ENCODE measurements around the gene DSTN. TPM values are rescaled to one million over a fixed set of nuclear protein-coding genes. Genes with fewer than 3 reads are reported as not detected.

Gene DSTN
- polyA plus RNA-seq, 5 donors: 340 to 394 (median 376) TPM

- DNase-seq: peak in 1 of 2 donors; percentile 59
Observed at GRCh38 chr20:17573463-17573862, 3.6 kb downstream of the DSTN start.

GRCh38 chr20:17576215-17576614, 6.3 kb downstream of the DSTN start:
- no peak for DNase-seq

GRCh38 chr20:17579369-17580039, 9.6 kb downstream of the DSTN start:
- DNase-seq: no peak

- DNase-seq: no peak
Observed at GRCh38 chr20:17580895-17581294, 11.0 kb downstream of the DSTN start.

- DNase-seq: no peak
Observed at GRCh38 chr20:17583126-17583525, 13.3 kb downstream of the DSTN start.

GRCh38 chr20:17584689-17585088, 14.8 kb downstream of the DSTN start:
- no peak for DNase-seq

GRCh38 chr20:17586250-17586649, 16.4 kb downstream of the DSTN start:
- no peak for DNase-seq

- DNase-seq: no peak
Observed at GRCh38 chr20:17587148-17587547, 17.3 kb downstream of the DSTN start.

- no peak for DNase-seq
Observed at GRCh38 chr20:17587824-17588223, 17.9 kb downstream of the DSTN start.

- DNase-seq: no peak
Observed at GRCh38 chr20:17589161-17589834, 19.4 kb downstream of the DSTN start.

- DNase-seq: no peak
Observed at GRCh38 chr20:17590245-17590644, 20.4 kb downstream of the DSTN start.

GRCh38 chr20:17593902-17594301, 24.0 kb downstream of the DSTN start:
- no peak for DNase-seq

GRCh38 chr20:17594443-17594842, 24.6 kb downstream of the DSTN start:
- peak; percentile 75 to 78 for DNase-seq

- no peak for DNase-seq
Observed at GRCh38 chr20:17595856-17596255, 26.0 kb downstream of the DSTN start.

- no peak for DNase-seq
Observed at GRCh38 chr20:17598013-17598550, 28.2 kb downstream of the DSTN start.

GRCh38 chr20:17601957-17602356, 32.1 kb downstream of the DSTN start:
- no peak for DNase-seq

GRCh38 chr20:17602493-17602892, 32.6 kb downstream of the DSTN start:
- no peak for DNase-seq

GRCh38 chr20:17605131-17605660, 35.3 kb downstream of the DSTN start:
- DNase-seq: no peak

GRCh38 chr20:17606001-17606400, 36.1 kb downstream of the DSTN start:
- DNase-seq: no peak

- DNase-seq: no peak
Observed at GRCh38 chr20:17608701-17609497, 39.0 kb downstream of the DSTN start.

- no peak for DNase-seq
Observed at GRCh38 chr20:17609811-17610377, 40.0 kb downstream of the DSTN start.
